Adrenal gland (tissue), 5 donors: ENCODE measurements around the gene MYO18A.
A peak's percentile ranks its signal among the peaks of the same experiment; 100 is the strongest.

Experiments
- CTCF ChIP-seq, 6 experiments: fragments of 450-650 bp in 4 of 6; fragments of 200-600 bp in 2 of 6; sonication (generic) in 1 of 6; IDR thresholded peaks; 1 replicate in 5 of 6; 2 replicates in 1 of 6; pipeline versions ENCODE4 v1.5.1 to v1.8.0; 2016 to 2021; ENCODE audit warnings: antibody characterized with exemption in 6 of 6, mild to moderate bottlenecking in 2 of 6, moderate library complexity in 1 of 6
- POLR2A ChIP-seq, 2 donors: fragments of 450-650 bp; IDR thresholded peaks; one replicate each; pipeline ENCODE4 v1.6.1; 2017; ENCODE audit warnings: antibody characterized with exemption in 2 of 2, mild to moderate bottlenecking in 2 of 2, moderate library complexity in 1 of 2
- donor health status: DM: no; HTN: no; CAD: no.

- TF ChIP-seq CTCF (IDR thresholded peaks at IDR 0.05) (no peak), POLR2A (IDR thresholded peaks at IDR 0.05) (peak in 1 of 2 donors; percentile 33)
These were observed 47.0 kb downstream of the MYO18A start for GRCh38 chr17:29133121-29133713.
